ENCODE results near the gene ZNF436.

GRCh38 chr1:23341931-23342692 is 27.5 kb downstream of the ZNF436 start:
- TF ChIP-seq, protein P1, sequence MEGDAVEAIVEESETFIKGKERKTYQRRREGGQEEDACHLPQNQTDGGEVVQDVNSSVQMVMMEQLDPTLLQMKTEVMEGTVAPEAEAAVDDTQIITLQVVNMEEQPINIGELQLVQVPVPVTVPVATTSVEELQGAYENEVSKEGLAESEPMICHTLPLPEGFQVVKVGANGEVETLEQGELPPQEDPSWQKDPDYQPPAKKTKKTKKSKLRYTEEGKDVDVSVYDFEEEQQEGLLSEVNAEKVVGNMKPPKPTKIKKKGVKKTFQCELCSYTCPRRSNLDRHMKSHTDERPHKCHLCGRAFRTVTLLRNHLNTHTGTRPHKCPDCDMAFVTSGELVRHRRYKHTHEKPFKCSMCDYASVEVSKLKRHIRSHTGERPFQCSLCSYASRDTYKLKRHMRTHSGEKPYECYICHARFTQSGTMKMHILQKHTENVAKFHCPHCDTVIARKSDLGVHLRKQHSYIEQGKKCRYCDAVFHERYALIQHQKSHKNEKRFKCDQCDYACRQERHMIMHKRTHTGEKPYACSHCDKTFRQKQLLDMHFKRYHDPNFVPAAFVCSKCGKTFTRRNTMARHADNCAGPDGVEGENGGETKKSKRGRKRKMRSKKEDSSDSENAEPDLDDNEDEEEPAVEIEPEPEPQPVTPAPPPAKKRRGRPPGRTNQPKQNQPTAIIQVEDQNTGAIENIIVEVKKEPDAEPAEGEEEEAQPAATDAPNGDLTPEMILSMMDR (IDR thresholded peaks at IDR 0.05): no peak
- TF ChIP-seq EZH2phosphoT487 (IDR thresholded peaks at IDR 0.05): no peak
